OCI-LY7 (cell line): ENCODE results near the gene ZFAND2A.

Experiments used
- EZH2phosphoT487 ChIP-seq: fragments of 200-600 bp; sonication (generic); IDR thresholded peaks from 2 replicates; pipeline ENCODE4 v1.6.1; 2018; ENCODE audit warnings: low read depth, borderline replicate concordance, mild to moderate bottlenecking, mixed run types, antibody characterized with exemption, low read length, moderate library complexity, mixed read lengths
- TF ChIP-seq, protein P1 (sequence below): fragments of 200-600 bp; sonication (generic); conservative IDR thresholded peaks from 2 replicates; pipeline ENCODE4 v1.5.1; 2014; ENCODE audit warnings: mild to moderate bottlenecking, antibody characterized with exemption, low read length, moderate library complexity, mixed read lengths

GRCh38 chr7:1175597-1175966 lies 15.6 kb upstream of the ZFAND2A start:
- TF ChIP-seq, protein P1, sequence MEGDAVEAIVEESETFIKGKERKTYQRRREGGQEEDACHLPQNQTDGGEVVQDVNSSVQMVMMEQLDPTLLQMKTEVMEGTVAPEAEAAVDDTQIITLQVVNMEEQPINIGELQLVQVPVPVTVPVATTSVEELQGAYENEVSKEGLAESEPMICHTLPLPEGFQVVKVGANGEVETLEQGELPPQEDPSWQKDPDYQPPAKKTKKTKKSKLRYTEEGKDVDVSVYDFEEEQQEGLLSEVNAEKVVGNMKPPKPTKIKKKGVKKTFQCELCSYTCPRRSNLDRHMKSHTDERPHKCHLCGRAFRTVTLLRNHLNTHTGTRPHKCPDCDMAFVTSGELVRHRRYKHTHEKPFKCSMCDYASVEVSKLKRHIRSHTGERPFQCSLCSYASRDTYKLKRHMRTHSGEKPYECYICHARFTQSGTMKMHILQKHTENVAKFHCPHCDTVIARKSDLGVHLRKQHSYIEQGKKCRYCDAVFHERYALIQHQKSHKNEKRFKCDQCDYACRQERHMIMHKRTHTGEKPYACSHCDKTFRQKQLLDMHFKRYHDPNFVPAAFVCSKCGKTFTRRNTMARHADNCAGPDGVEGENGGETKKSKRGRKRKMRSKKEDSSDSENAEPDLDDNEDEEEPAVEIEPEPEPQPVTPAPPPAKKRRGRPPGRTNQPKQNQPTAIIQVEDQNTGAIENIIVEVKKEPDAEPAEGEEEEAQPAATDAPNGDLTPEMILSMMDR: no peak
- no peak for TF ChIP-seq EZH2phosphoT487
